Measurements from ENCODE around the gene CBX7.
A peak's percentile ranks its signal among the peaks of the same experiment; 100 is the strongest.
"Not testable (repeated sequence)": the region's sequence is repeated elsewhere in the genome, so short reads cannot be mapped to it uniquely, and the experiment has no call there.

CBX7 gene

DNA sequence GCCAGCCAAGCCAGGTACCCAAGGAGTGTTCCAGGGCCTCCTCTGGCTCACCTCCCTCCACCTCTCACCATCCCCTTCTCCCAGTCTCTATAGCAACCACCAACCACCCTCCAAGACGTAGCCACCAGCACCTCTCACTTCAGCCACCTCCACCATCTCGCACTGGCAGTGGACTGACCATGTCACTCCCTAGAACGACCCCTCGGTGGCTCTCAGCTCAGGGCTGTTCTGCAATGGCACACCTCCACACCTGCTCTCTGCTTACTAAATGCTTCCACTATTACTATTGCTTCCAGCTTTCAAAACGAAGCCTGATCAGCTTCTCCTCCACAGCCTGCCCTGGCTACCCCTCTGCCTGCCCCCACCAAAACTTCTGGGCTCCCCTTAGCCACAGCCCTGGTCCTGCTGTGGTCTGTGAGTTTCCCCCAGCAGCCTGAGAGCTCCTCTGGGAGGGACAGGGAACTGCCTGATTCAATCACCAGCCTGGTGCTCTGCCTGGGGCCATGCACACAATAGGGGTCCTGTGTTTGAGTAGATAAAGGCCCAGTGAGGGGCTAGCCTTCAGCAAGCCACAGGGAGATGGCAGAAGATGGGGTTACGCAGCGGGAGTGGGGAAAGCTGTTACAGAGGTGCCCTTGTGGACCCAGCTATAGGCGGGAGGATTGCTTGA lies 17.5 kb upstream of the CBX7 start:
- Mint-ChIP-seq H3K27me3 (ENCODE audit: low read depth) (peaks cover 16% of the 10 kb centered on the region), H3K27ac (peak overlapping the region; percentile 43), H3K36me3 (ENCODE audit: low read depth) (no peaks in the 10 kb centered on the region), H3K9me3 (no peaks in the 10 kb centered on the region), H3K4me3 (no peak overlapping the region), H3K4me1 (ENCODE audit: low read depth) (peaks cover 34% of the 10 kb centered on the region)

DNA sequence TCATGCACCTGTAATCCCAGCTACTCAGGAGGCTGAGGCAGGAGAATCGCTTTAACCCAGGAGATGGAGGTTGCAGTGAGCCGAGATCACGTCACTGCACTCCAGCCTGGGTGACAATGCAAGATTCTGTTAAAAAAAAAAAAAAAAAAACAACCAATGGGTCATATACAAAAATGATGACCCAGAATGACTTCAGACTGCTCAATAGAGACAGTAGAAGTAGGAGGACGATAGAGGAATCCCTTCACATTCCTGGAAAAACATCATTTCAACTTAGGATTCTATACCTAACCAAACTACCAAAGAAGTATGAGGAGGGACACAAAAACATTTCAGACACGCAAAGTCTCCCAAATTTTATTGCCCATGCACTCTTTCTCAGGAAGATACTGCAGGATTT lies 14.1 kb upstream of the CBX7 start:
- Mint-ChIP-seq H3K36me3 (ENCODE audit: low read depth) (no peaks in the 10 kb centered on the region), H3K27me3 (ENCODE audit: low read depth) (peaks cover 16% of the 10 kb centered on the region), H3K27ac (no peak overlapping the region), H3K9me3 (no peaks in the 10 kb centered on the region), H3K4me3 (no peak overlapping the region), H3K4me1 (ENCODE audit: low read depth) (peaks cover 10% of the 10 kb centered on the region)

DNA sequence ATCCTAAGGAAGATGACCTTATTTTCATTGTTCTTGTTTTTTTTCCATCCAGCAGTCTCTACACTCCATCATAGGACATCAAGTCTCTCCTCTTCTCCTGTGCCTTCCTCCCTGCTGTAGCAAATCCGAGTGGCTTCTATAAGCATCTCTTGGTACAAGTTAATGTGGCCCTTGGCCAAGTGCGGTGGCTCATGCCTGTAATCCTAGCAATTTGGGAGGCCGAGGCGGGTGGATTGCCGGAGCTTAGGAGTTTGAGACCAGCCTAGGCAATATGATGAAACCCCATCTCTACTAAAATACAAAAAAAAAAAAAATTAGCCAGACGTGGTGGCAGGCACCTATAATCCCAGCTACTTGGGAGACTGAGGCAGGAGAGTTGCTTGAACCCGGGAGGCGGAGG lies 3.6 kb upstream of the CBX7 start:
- H3K27ac Mint-ChIP-seq; H3K4me1 Mint-ChIP-seq (ENCODE audit: low read depth); H3K4me3 Mint-ChIP-seq; H3K9me3 Mint-ChIP-seq; H3K36me3 Mint-ChIP-seq (ENCODE audit: low read depth): not testable (repeated sequence)
- peaks cover 53% of the 10 kb centered on the region for H3K27me3 Mint-ChIP-seq (ENCODE audit: low read depth)

DNA sequence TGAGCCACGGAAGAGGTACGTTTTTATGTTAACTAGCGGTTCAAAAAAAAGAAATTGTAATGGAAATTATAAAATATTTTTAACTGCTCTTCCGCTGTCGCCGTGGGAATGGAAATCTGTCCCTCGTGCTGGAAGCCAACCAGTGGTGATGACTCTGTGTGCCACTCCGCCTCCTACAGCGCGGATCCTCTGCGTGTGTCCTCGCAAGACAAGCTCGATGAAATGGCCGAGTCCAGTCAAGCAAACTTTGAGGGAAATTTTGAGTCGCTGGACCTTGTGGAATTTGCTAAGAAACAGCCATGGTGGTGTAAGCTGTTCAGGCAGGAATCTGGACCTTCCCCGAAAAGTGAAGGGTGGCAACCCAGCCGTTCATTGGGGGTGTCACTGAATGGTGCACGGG lies 2.9 kb upstream of the CBX7 start:
- Mint-ChIP-seq H3K4me3 (no peak overlapping the region), H3K36me3 (ENCODE audit: low read depth) (peaks cover 1% of the 10 kb centered on the region), H3K9me3 (no peaks in the 10 kb centered on the region), H3K4me1 (ENCODE audit: low read depth) (peaks cover 10% of the 10 kb centered on the region), H3K27ac (no peak overlapping the region), H3K27me3 (ENCODE audit: low read depth) (peaks cover 49% of the 10 kb centered on the region)

DNA sequence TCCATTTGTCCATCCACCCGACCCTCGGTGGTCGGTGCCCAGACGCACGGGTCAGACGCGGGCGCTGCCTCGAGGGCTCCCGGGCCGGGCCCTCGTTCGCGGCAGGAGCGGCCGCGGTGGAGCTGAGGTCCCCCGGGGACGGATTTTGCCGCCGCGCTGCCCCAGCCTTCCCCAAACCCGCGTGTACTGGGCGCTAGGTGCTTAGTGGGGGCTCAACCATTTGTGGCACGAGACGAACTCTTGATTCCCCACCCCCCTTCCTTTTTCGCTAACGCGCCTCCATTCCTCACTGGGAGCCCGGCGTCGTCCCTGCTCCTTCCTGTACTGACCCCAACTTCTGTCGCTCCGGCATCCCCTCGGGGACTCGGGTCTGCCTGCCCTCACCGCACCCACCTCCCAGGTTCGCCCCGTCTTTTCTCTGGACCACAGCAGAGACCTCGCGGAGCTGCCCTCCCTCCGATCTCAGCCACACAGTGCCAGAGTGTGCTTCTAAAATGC lies 789 bp upstream of the CBX7 start:
- Mint-ChIP-seq H3K27ac (peak overlapping the region; percentile 79), H3K9me3 (no peaks in the 10 kb centered on the region), H3K4me1 (ENCODE audit: low read depth) (peaks cover 21% of the 10 kb centered on the region), H3K27me3 (ENCODE audit: low read depth) (peaks cover 49% of the 10 kb centered on the region), H3K36me3 (ENCODE audit: low read depth) (peaks cover 1% of the 10 kb centered on the region), H3K4me3 (peak overlapping the region; percentile 87)

DNA sequence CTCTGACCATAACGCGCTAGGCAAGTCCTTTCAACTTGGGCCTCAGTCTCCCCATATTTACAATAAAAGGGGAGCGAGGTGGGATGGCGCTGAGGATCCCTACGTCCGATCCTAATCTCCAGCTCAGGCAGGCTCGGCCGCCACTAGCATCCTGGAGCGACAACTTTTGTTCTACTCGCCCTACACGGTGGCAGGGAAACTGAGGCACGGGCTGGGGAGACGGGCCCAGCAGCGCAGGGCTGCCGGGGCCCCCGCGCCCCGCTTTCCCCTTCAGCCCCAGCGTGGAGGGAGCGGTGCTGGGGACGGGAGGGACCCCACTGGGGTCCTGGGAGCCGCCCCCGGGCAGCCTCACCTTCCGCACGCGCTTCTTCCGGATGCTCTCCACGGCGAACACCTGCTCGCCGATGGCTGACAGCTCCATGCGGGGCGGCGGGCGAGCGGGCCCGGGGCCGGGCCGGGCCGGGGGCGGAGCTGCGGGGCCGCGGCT lies 413 bp downstream of the CBX7 start:
- H3K4me1 Mint-ChIP-seq (ENCODE audit: low read depth), result peaks cover 21% of the 10 kb centered on the region
- H3K4me3 Mint-ChIP-seq, result peak overlapping the region; percentile 51
- H3K36me3 Mint-ChIP-seq (ENCODE audit: low read depth), result peaks cover 1% of the 10 kb centered on the region

DNA sequence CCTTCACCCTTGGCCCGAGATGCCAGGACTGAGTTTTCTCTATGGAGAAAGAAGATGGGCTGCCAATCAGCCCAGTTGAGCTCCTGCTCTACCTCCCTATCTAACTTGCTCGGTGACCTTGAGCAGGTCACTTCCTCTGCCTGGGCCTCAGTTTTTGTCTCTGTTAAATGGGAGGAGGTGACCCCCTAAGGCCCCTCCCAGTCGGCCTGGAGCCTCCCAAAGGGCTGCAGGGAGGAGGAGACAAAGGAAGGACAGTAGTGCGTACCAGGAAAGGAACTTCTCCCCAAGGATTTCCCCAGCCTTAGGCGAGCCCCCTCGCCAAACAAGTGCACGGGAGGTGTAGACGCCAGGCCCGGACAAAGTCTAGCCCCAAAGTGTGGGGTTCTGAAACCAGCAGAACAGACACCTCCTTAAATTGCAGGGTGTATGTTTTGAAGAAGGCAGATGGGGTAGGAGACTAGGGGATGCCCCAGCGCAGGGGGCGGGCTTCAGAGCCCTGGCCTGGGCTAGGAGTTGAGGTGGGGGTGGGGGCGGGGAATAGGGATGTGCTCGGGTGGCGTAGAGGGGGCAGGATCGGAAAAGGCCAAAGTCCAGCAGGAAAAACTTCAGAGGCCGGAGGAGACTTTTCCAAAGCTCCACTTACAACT lies 1.0 kb downstream of the CBX7 start:
- Mint-ChIP-seq H3K27me3 (ENCODE audit: low read depth) (peaks cover 30% of the 10 kb centered on the region), H3K9me3 (no peaks in the 10 kb centered on the region), H3K4me1 (ENCODE audit: low read depth) (peaks cover 24% of the 10 kb centered on the region), H3K27ac (peak overlapping the region; percentile 63), H3K4me3 (peak overlapping the region; percentile 63), H3K36me3 (ENCODE audit: low read depth) (peaks cover 5% of the 10 kb centered on the region)

More for the DNA sequence above, 413 bp downstream of the CBX7 start:
- Mint-ChIP-seq H3K27me3 (ENCODE audit: low read depth) (peaks cover 36% of the 10 kb centered on the region), H3K9me3 (no peaks in the 10 kb centered on the region), H3K27ac (no peak overlapping the region)

DNA sequence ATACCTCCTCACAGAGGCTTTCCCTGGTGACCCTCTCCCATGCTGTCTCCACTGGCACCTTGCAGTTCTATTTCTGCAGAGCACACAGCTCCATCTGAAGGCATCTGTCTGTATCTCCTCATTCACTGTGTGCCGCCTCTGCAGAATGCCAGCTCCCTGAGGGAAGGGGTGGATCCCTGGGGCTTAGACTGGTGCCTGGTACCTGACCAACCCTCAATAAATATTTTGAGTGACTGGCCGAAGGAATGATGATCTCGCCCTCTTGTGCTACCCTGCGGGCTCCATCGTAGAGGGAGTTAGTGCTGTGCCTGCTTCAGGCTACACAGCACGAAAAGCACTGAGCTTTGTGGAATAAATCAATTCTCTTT lies 1.6 kb downstream of the CBX7 start:
- peaks cover 8% of the 10 kb centered on the region for H3K36me3 Mint-ChIP-seq (ENCODE audit: low read depth)
- no peaks in the 10 kb centered on the region for H3K9me3 Mint-ChIP-seq
- H3K27ac Mint-ChIP-seq, result peak overlapping the region; percentile 63
- H3K27me3 Mint-ChIP-seq (ENCODE audit: low read depth), result peaks cover 26% of the 10 kb centered on the region
- H3K4me1 Mint-ChIP-seq (ENCODE audit: low read depth), result peaks cover 28% of the 10 kb centered on the region
- peak overlapping the region; percentile 63 for H3K4me3 Mint-ChIP-seq

DNA sequence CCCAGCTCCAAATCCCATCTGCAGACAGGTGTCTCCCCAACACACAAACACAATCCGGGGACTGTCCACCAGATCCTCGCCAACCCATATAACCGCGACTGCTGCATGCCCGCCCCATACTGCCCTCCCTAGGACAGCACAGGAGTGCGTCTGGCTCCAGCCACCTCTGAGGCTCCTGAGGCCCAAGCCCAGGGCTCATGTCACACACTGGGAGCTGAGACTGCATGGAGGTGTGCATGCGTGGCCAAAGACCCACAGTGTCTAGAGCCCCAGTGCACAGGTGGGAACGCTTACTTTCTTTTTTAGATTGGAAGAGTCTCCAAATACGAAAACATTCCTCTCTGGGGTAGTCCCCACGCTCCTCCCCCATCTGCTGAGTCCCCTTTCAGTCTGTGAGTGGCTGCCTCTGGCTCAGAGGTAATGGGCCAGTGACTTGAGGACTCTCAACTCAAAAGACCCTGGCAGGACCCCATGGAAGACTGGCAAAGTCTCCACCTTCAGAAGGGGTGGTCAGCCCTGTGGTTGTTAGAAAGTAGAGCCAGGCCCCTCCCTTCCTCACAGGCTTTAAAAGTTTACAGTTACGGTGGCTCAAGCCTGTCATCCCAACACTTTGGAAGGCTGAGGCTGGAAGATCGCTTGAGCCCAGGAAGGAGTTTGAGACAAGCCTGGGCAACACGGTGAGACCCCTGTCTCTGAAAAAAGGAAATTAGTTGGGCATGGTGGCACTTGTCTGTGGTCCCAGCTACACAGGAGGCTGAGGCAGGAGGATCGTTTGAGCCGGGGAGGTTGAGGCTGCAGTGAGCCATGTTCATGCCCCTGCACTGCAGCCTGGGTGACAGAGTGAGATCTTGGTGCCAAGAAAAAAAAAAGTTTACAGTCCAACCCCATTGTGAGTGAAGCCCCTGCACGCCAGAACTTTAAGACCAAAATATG lies 2.3 kb downstream of the CBX7 start:
- peak overlapping the region; percentile 63 for H3K27ac Mint-ChIP-seq
- peaks cover 28% of the 10 kb centered on the region for H3K4me1 Mint-ChIP-seq (ENCODE audit: low read depth)
- peaks cover 19% of the 10 kb centered on the region for H3K27me3 Mint-ChIP-seq (ENCODE audit: low read depth)
- H3K36me3 Mint-ChIP-seq (ENCODE audit: low read depth), result peaks cover 8% of the 10 kb centered on the region
- peak overlapping the region; percentile 63 for H3K4me3 Mint-ChIP-seq
- H3K9me3 Mint-ChIP-seq, result no peaks in the 10 kb centered on the region

DNA sequence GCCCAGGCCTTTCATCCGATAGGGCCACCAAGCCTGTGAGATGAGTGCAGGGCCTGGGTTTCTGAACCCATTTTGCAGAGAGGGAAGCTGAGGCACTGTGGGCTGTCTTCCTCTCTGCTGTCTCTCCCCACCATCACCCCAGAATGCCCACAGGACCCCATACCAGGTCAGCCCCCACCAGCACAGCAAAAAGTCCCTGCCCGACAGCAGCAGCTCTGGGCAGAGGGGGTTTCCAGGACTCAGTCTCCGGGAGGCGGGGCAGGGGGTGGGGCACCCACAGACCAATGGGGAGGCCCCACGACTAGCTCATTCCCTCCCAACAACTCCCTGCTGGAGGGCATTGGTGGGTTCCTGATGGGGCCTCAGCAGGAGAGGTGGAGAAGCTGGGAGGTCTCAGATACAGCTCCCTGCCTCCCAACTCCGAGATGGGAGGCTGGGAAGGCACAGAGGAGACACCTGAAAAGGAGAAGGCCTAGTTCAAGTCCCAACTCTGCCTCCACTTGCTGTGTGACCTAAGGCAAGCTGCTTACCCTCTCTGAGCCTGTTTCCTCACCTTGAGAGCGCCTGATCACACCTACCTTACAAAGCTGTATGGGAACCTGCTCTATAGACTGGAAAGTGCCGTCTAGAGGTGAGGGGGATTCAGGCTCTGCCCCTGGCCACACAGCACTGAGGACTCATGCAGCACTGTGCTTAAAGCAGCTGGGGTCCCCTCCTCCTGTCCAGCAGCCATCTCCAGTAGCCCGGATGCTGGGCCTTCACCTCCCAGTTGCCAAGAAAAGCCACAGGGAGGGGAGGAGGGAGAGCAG lies 3.5 kb downstream of the CBX7 start:
- Mint-ChIP-seq H3K4me1 (ENCODE audit: low read depth) (peaks cover 33% of the 10 kb centered on the region), H3K27ac (peak overlapping the region; percentile 81), H3K4me3 (peak overlapping the region; percentile 14), H3K36me3 (ENCODE audit: low read depth) (peaks cover 8% of the 10 kb centered on the region), H3K27me3 (ENCODE audit: low read depth) (peaks cover 7% of the 10 kb centered on the region), H3K9me3 (no peaks in the 10 kb centered on the region)

DNA sequence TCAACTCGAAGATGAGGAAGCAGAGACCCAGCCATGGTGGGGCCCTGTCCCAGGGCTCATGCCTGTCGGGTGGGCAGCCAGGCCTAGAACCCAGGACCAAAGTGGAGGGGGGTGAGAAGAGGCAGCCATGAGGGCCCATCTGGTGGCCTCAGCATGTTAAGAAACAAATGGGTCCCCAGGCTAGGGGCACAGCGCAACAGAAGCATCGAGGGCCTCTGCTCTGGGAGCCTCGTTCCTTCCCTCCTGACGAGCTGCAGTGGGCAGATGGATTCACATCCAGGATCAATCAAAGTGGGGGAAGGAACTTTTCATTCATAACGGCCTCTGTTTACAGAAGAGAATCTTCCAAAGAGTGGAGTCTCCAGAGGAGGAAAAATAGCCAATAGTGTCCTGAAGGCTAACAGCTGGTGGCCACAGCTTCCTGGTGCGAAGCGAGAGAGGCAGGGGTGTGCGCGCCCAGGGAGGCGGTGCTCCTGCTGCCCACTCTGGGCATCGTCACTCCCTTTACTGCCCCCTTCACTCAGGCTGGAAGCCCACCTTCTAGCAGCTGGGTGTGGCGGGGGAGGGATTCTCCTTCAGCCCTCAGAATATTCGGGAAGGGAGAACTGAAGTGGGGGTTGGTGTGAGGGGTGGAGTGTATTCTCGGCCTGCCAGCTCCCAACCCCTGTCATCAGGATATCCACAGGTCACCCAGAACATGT lies 4.3 kb downstream of the CBX7 start:
- peaks cover 8% of the 10 kb centered on the region for H3K36me3 Mint-ChIP-seq (ENCODE audit: low read depth)
- H3K9me3 Mint-ChIP-seq, result no peaks in the 10 kb centered on the region
- H3K27ac Mint-ChIP-seq, result peak overlapping the region; percentile 81
- H3K4me3 Mint-ChIP-seq, result no peak overlapping the region
- H3K4me1 Mint-ChIP-seq (ENCODE audit: low read depth), result peaks cover 28% of the 10 kb centered on the region
- H3K27me3 Mint-ChIP-seq (ENCODE audit: low read depth), result no peaks in the 10 kb centered on the region

DNA sequence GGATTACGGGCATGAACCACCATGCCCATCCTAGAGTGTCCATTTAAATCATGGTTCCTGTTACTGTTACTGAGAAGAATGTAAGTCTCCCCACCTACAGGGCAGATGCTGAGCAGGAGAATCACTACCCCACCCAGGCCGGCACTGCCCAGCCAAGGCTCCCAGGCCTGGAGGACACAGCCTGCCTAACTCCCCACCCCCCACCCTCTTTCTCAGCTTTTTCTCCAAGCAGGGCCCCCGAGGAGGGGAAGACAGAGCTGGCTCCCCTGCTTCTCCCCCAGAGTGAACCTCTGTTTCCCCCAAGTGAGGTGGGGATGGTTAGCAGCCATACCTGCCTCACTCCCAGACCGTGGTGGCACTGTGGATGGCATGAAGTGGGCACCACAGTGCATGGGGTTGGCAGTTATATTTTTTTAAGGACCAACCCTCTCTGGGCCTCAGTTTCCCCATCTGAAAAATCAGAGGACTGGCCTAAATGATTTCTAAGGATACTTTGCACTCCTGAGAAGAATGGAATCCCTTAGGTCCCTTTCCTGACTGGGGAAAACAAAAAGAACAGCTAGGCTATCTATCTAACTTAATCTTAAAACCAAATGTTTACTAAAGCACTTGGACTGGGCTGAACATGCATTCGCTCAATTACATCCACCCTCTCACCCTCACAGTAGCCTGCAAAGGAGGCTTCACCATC lies 5.0 kb downstream of the CBX7 start:
- Mint-ChIP-seq H3K9me3 (no peaks in the 10 kb centered on the region), H3K4me1 (ENCODE audit: low read depth) (peaks cover 28% of the 10 kb centered on the region), H3K4me3 (no peak overlapping the region), H3K36me3 (ENCODE audit: low read depth) (peaks cover 8% of the 10 kb centered on the region), H3K27me3 (ENCODE audit: low read depth) (no peaks in the 10 kb centered on the region), H3K27ac (peak overlapping the region; percentile 77)

All from T-helper 1 cell treated with Interleukin-12 subunit alpha and Interleukin-12 subunit beta and Interleukin-4 antibody, amounts not matched to agents 30 μg/mL and 1 μg/mL, for 36 hours (primary cell).